DOHH2 (cell line): ENCODE results near the gene GDF2.

Source experiments
- EZH2phosphoT487 ChIP-seq: fragments of 200-600 bp; sonication (generic); IDR thresholded peaks from 2 replicates; pipeline ENCODE4 v1.6.1; 2017; ENCODE audit warnings: borderline replicate concordance, mild to moderate bottlenecking, antibody characterized with exemption, low read length, moderate library complexity, mixed read lengths
- TF ChIP-seq, protein P1 (sequence below): fragments of 200-600 bp; sonication (generic); IDR thresholded peaks from one replicate; pipeline ENCODE4 v1.5.1; 2014; ENCODE audit warnings: antibody characterized with exemption, mild to moderate bottlenecking, low read depth, low read length; ENCODE audit not compliant: poor library complexity, severe bottlenecking

DNA sequence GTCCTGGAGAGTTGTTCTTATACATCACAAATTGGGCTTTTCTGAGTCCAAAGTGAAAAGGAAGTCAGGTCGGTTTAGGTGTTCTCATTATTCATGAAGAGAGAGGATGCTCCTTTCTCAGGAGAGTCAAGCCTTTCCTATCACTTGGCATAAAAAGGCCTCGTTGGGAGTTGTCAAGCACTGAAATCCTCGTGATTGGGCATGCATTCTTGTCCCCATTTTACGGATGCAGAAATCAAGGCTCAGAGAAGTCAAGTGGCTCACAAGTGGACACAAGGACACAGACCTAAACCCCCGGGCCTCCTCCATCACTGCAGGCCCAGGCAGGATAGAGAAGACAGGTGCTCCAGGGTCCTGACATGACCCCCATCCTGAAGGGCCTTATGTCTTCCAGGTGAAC lies 34.5 kb downstream of the GDF2 start:
- TF ChIP-seq, protein P1, sequence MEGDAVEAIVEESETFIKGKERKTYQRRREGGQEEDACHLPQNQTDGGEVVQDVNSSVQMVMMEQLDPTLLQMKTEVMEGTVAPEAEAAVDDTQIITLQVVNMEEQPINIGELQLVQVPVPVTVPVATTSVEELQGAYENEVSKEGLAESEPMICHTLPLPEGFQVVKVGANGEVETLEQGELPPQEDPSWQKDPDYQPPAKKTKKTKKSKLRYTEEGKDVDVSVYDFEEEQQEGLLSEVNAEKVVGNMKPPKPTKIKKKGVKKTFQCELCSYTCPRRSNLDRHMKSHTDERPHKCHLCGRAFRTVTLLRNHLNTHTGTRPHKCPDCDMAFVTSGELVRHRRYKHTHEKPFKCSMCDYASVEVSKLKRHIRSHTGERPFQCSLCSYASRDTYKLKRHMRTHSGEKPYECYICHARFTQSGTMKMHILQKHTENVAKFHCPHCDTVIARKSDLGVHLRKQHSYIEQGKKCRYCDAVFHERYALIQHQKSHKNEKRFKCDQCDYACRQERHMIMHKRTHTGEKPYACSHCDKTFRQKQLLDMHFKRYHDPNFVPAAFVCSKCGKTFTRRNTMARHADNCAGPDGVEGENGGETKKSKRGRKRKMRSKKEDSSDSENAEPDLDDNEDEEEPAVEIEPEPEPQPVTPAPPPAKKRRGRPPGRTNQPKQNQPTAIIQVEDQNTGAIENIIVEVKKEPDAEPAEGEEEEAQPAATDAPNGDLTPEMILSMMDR = no peak
- TF ChIP-seq EZH2phosphoT487 = no peak
